IMR-90 (cell line): ENCODE data around the gene AXIN1. TPM values are rescaled to one million over a fixed set of nuclear protein-coding genes. Genes with fewer than 3 reads are reported as not detected.
"Not testable (repeated sequence)": the region's sequence is repeated elsewhere in the genome, so short reads cannot be mapped to it uniquely, and the experiment has no call there.

ENCODE experiments used
- ATAC-seq: fragments of 200-7000 bp; cut with Tn5 transposase; 2 replicates; pipeline ENCODE4 v1.9.1; 2020; ENCODE audit warnings: low read depth, mild to moderate bottlenecking, moderate library complexity
- BruUV-seq: library from RNA; stranded (reverse); fragments of 400-500 nt; replicated peaks from 2 replicates; lab custom pipeline; 2021; lab: Mats Ljungman, UMichigan
- CTCF ChIA-PET: fragments of 300-600 bp; formaldehyde crosslinking; extraction: SDS; loops from one replicate; lab custom pipeline; 2021; ENCODE audit warnings: antibody characterized with exemption; lab: Yijun Ruan, JAX
- POLR2A ChIA-PET: fragments of 300-600 bp; sonication (Branson Sonifier 250); formaldehyde crosslinking; loops from one replicate; lab custom pipeline; 2022; ENCODE audit warnings: antibody characterized with exemption; ENCODE audit not compliant: unreplicated experiment; lab: Charles Lee
- DNase-seq: peaks from one replicate; pipeline ENCODE4 v3.0.0; 2013
- H2AFZ ChIP-seq: replicated peaks from 2 replicates; pipeline ENCODE3; 2013; ENCODE audit warnings: low read length, mild to moderate bottlenecking; ENCODE audit not compliant: poor library complexity
- H2AK5ac ChIP-seq: 2 replicates; pipeline ENCODE4 v1.6.1; 2013; ENCODE audit warnings: low read depth, low read length, inconsistent platforms
- H2AK9ac ChIP-seq: replicated peaks from 2 replicates; pipeline ENCODE3; 2013; ENCODE audit warnings: mild to moderate bottlenecking, low read depth, low read length, moderate library complexity; ENCODE audit not compliant: poor library complexity
- H2BK120ac ChIP-seq: 2 replicates; pipeline ENCODE4 v1.6.1; 2013; ENCODE audit warnings: low read depth, low read length, inconsistent platforms
- H2BK15ac ChIP-seq: 3 replicates; pipeline ENCODE4 v1.6.1; 2013; ENCODE audit warnings: low read depth, low read length, inconsistent platforms
- H2BK20ac ChIP-seq: 2 replicates; pipeline ENCODE4 v1.6.1; 2013; ENCODE audit warnings: low read depth, mild to moderate bottlenecking, inconsistent platforms, low read length, moderate library complexity
- H2BK5ac ChIP-seq: 2 replicates; pipeline ENCODE4 v1.6.1; 2013; ENCODE audit warnings: mild to moderate bottlenecking, low read depth, low read length, inconsistent platforms; ENCODE audit not compliant: poor library complexity, severe bottlenecking
- H3K14ac ChIP-seq: replicated peaks from 2 replicates; pipeline ENCODE4 v1.6.1; 2013; ENCODE audit warnings: low read depth, low read length, inconsistent platforms
- H3K18ac ChIP-seq: 2 replicates; pipeline ENCODE4 v1.6.1; 2013; ENCODE audit warnings: low read depth, low read length, control low read depth
- H3K23ac ChIP-seq: 2 replicates; pipeline ENCODE4 v1.6.1; 2013; ENCODE audit warnings: low read depth, low read length, inconsistent platforms
- H3K27ac ChIP-seq: 2 replicates; pipeline ENCODE4 v1.5.1; 2013; ENCODE audit warnings: mild to moderate bottlenecking, control low read depth, low read length; ENCODE audit not compliant: insufficient read depth
- H3K27me3 ChIP-seq: 2 replicates; pipeline ENCODE4 v1.6.1; 2013; ENCODE audit warnings: low read length; ENCODE audit not compliant: control insufficient read depth, insufficient read depth
- H3K36me3 ChIP-seq: 2 replicates; pipeline ENCODE4 v1.6.1; 2013; ENCODE audit warnings: low read length, mixed read lengths; ENCODE audit not compliant: control insufficient read depth, insufficient read depth
- H3K4ac ChIP-seq: 2 replicates; pipeline ENCODE4 v1.6.1; 2013; ENCODE audit warnings: low read depth, low read length, inconsistent platforms
- H3K4me1 ChIP-seq: 2 replicates; pipeline ENCODE4 v1.6.1; 2013; ENCODE audit warnings: low read length, mixed read lengths; ENCODE audit not compliant: control insufficient read depth, insufficient read depth
- H3K4me2 ChIP-seq: 2 replicates; pipeline ENCODE4 v1.6.1; 2013; ENCODE audit warnings: low read depth, mild to moderate bottlenecking, control low read depth, low read length, moderate library complexity
- H3K4me3 ChIP-seq: 2 replicates; pipeline ENCODE4 v1.5.1; 2013; ENCODE audit warnings: low read depth, mild to moderate bottlenecking, control low read depth, low read length, moderate library complexity; ENCODE audit not compliant: insufficient read depth
- H3K56ac ChIP-seq: 2 replicates; pipeline ENCODE4 v1.6.1; 2013; ENCODE audit warnings: low read length, inconsistent platforms; ENCODE audit not compliant: insufficient read depth; ENCODE audit errors: extremely low read depth
- H3K79me1 ChIP-seq, 2 experiments: 2 replicates each; pipeline ENCODE4 v1.6.1; 2013; ENCODE audit warnings: low read length in 2 of 2, inconsistent platforms in 1 of 2, low read depth in 1 of 2
- H3K9ac ChIP-seq: 2 replicates; pipeline ENCODE4 v1.6.1; 2013; ENCODE audit warnings: low read depth, low read length, control low read depth
- H3K9me1 ChIP-seq: 2 replicates; pipeline ENCODE4 v1.6.1; 2013; ENCODE audit warnings: low read length, inconsistent platforms; ENCODE audit not compliant: insufficient read depth
- H3K9me3 ChIP-seq: 2 replicates; pipeline ENCODE4 v1.6.1; 2013; ENCODE audit warnings: low read length; ENCODE audit not compliant: control insufficient read depth, insufficient read depth
- H4K20me1 ChIP-seq: 2 replicates; pipeline ENCODE4 v1.6.1; 2013; ENCODE audit warnings: low read length, inconsistent platforms; ENCODE audit not compliant: insufficient read depth
- H4K5ac ChIP-seq: 2 replicates; pipeline ENCODE4 v1.6.1; 2013; ENCODE audit warnings: mild to moderate bottlenecking, low read depth, low read length, control low read depth
- H4K8ac ChIP-seq, 2 experiments: 2 replicates each; pipeline ENCODE4 v1.6.1; 2013; ENCODE audit warnings: low read depth in 2 of 2, low read length in 2 of 2, control low read depth in 1 of 2, inconsistent platforms in 1 of 2
- H4K91ac ChIP-seq: 2 replicates; pipeline ENCODE4 v1.6.1; 2013; ENCODE audit warnings: low read depth, low read length, inconsistent platforms; ENCODE audit not compliant: insufficient read depth
- BHLHE40 ChIP-seq: fragments of 150-350 bp; IDR thresholded peaks from 2 replicates; pipeline ENCODE4 v1.6.1; 2016; ENCODE audit warnings: mild to moderate bottlenecking, low read depth, low read length
- CEBPB ChIP-seq: IDR thresholded peaks from 2 replicates; pipeline ENCODE4 v1.6.1; 2012; ENCODE audit warnings: low read depth, low read length, improper control_type of control experiment
- CHD1 ChIP-seq: IDR thresholded peaks from 2 replicates; pipeline ENCODE4 v1.6.1; 2012; ENCODE audit warnings: low read depth, low read length, improper control_type of control experiment
- NFE2L2 ChIP-seq: fragments of 150-350 bp; IDR thresholded peaks from 2 replicates; pipeline ENCODE4 v1.6.1; 2016; ENCODE audit warnings: low read depth, mild to moderate bottlenecking, low read length
- USF2 ChIP-seq: fragments of 150-350 bp; IDR thresholded peaks from 2 replicates; pipeline ENCODE4 v1.6.1; 2017; ENCODE audit warnings: mild to moderate bottlenecking, antibody characterized with exemption, low read length, low read depth
- WGBS, 2 experiments: methylation state at CpG; one replicate each; pipeline versions ENCODE4 v1.1.5 to v1.1.7; 2013; ENCODE audit warnings: missing lambda C conversion rate in 2 of 2; ENCODE audit not compliant: insufficient read length in 1 of 2; ENCODE audit errors: extremely low coverage in 2 of 2; 5-methylcytosine and 5-hydroxymethylcytosine counted together
- dilution Hi-C: fragments of 300-500 bp; cut with HindIII; formaldehyde crosslinking; loops from one replicate; pipeline ENCODE4 v1.14.3; 2018; ENCODE audit warnings: low sequenced_read_pairs; ENCODE audit not compliant: unreplicated experiment
- in situ Hi-C: fragments of 300-500 bp; cut with MboI; formaldehyde crosslinking; loops from 3 replicates; pipeline ENCODE4 v1.14.3; 2019; ENCODE audit warnings: low sequenced_read_pairs, inconsistent platforms, mixed read lengths
- intact Hi-C: fragments of 100-400 bp; cut with micrococcal nuclease; formaldehyde crosslinking; loops from 2 replicates; pipeline ENCODE4 v1.10.0; 2022
- polyA plus RNA-seq, 3 experiments: library from polyadenylated mRNA; depleted of rRNA; stranded (reverse); fragments of >200 nt; gene quantifications; 2 replicates each; pipeline ENCODE4 v1.2.3, GENCODE V29; 2012; ENCODE audit warnings: low replicate concordance in 1 of 3
- total RNA-seq: library from RNA; depleted of rRNA; stranded (reverse); fragments of >200 nt; gene quantifications from 2 replicates; pipeline ENCODE4 v1.2.3, GENCODE V29; 2012

The AXIN1 gene
- total and polyA plus RNA-seq, 2 of the 4 experiments (the other 2 are of a cell fraction) = 10.9 to 14.2 TPM

- WGBS, 2 experiments = no CpG with 5 or more reads among the region's 10 CpGs
- DNase-seq = no peak
- no TSS peak for BruUV-seq
Observed at GRCh38 chr16:259226-259625, 93.3 kb downstream of the AXIN1 start.

GRCh38 chr16:258091-258490 is 94.4 kb downstream of the AXIN1 start:
- WGBS, 2 experiments = 100% methylated on average over 1 of the region's 13 CpGs; no CpG with 5 or more reads in 1 of the 2 experiments
- CTCF ChIA-PET = not testable (repeated sequence)

More at GRCh38 chr16:259226-259625, 93.3 kb downstream of the AXIN1 start:
- H3K4me3 ChIP-seq = no peak overlapping the region
- H3K27me3 ChIP-seq = no peaks in the 10 kb centered on the region
- no peak overlapping the region for H2BK5ac ChIP-seq
- no peak overlapping the region for H4K5ac ChIP-seq
- no peak overlapping the region for H2BK120ac ChIP-seq
- no peaks in the 10 kb centered on the region for H3K4me1 ChIP-seq
- H3K9me3 ChIP-seq = no peaks in the 10 kb centered on the region
- H4K8ac ChIP-seq = no peak overlapping the region
- H4K91ac ChIP-seq = no peak overlapping the region
- H3K9ac ChIP-seq = no peak overlapping the region
- no peak overlapping the region for H3K14ac ChIP-seq
- no peak overlapping the region for H2BK15ac ChIP-seq
- H3K27ac ChIP-seq = no peak overlapping the region
- dilution Hi-C loops = no loop called here
- no peak overlapping the region for H2BK20ac ChIP-seq
- intact Hi-C loops = no loop called here
- H3K36me3 ChIP-seq = peaks cover 46% of the 10 kb centered on the region
- no peak overlapping the region for H3K4me2 ChIP-seq
- no peaks in the 10 kb centered on the region for H4K20me1 ChIP-seq
- in situ Hi-C loops = no loop called here
- ChIA-PET POLR2A (no interaction called here), CTCF (no interaction called here)
- H3K9me1 ChIP-seq = no peaks in the 10 kb centered on the region
- H2AK5ac ChIP-seq = no peak overlapping the region
- no peak for TF ChIP-seq CEBPB
- no peak for TF ChIP-seq CHD1
- no peak for TF ChIP-seq BHLHE40
- no peak for TF ChIP-seq USF2
- no peak for TF ChIP-seq NFE2L2
- no peak overlapping the region for H2AFZ ChIP-seq
- H3K23ac ChIP-seq = no peak overlapping the region
- no peak for ATAC-seq
- H3K56ac ChIP-seq = no peak overlapping the region
- H3K79me1 ChIP-seq = no peaks in the 10 kb centered on the region
- H3K4ac ChIP-seq = no peak overlapping the region
- peak overlapping the region; percentile 2 for H2AK9ac ChIP-seq
- no peak overlapping the region for H3K18ac ChIP-seq

More at GRCh38 chr16:258091-258490, 94.4 kb downstream of the AXIN1 start:
- H3K4me2 ChIP-seq, H3K27me3 ChIP-seq, dilution Hi-C loops, H4K5ac ChIP-seq, H3K23ac ChIP-seq, H3K18ac ChIP-seq, H3K27ac ChIP-seq, H4K91ac ChIP-seq, H2AFZ ChIP-seq, H2BK15ac ChIP-seq, H2AK5ac ChIP-seq, H3K4me3 ChIP-seq, H4K20me1 ChIP-seq, POLR2A ChIA-PET, H4K8ac ChIP-seq, H3K56ac ChIP-seq, H3K9me3 ChIP-seq, H3K9ac ChIP-seq, H2AK9ac ChIP-seq, H3K79me1 ChIP-seq, H3K14ac ChIP-seq, intact Hi-C loops, in situ Hi-C loops, H2BK5ac ChIP-seq, BruUV-seq, ATAC-seq, H2BK120ac ChIP-seq, DNase-seq, H3K4me1 ChIP-seq, H2BK20ac ChIP-seq, H3K9me1 ChIP-seq, H3K4ac ChIP-seq: not testable (repeated sequence)
- peaks cover 42% of the 10 kb centered on the region for H3K36me3 ChIP-seq
